BE2C (cell line): ENCODE data around the gene CACNG3.

Experiments
- DNase-seq: peaks from one replicate; pipeline ENCODE4 v3.0.0-alpha.2; 2020
- H3K27me3 ChIP-seq: fragments of 250-450 bp; sonication (Bioruptor Pico); 2 replicates; pipeline ENCODE4 v1.5.1; 2020; ENCODE audit warnings: mild to moderate bottlenecking
- H3K36me3 ChIP-seq: fragments of 250-450 bp; sonication (Bioruptor Pico); 2 replicates; pipeline ENCODE4 v1.5.1; 2020; ENCODE audit warnings: mild to moderate bottlenecking
- H3K4me1 ChIP-seq: fragments of 250-450 bp; sonication (Bioruptor Pico); 2 replicates; pipeline ENCODE4 v1.5.1; 2020
- H3K4me3 ChIP-seq: 2 replicates; pipeline ENCODE4 v1.5.1; 2011; ENCODE audit warnings: low read depth, low read length
- H3K9me3 ChIP-seq: fragments of 250-450 bp; sonication (Bioruptor Pico); 2 replicates; pipeline ENCODE4 v1.5.1; 2020
- CTCF ChIP-seq: IDR thresholded peaks from 2 replicates; pipeline ENCODE4 v1.5.1; 2012; ENCODE audit warnings: mild to moderate bottlenecking, low read depth, low read length

Gene CACNG3

DNA sequence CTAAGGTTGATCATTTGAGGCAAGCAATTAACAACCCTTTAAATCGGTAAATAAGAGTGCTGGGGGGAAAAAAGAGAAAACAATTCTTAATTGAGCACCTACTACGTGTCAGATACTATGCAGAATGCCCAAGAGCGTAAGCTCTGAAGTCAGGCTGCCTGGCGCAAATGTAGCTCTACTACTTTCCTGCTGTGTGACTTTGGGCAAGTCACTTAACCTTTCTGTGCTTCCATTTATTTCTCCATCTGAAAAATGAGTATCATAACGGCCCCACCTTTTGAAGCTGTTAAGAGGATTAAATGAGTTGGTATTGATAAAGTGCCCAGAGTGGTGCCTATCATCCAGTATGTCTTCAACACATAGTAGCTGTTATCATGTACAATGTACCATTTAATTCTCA lies 102.0 kb downstream of the CACNG3 start:
- Histone ChIP-seq H3K9me3 (no peaks in the 10 kb centered on the region), H3K27me3 (no peaks in the 10 kb centered on the region), H3K36me3 (no peaks in the 10 kb centered on the region), H3K4me1 (no peaks in the 10 kb centered on the region), H3K4me3 (no peak overlapping the region)
- no peak for TF ChIP-seq CTCF
- DNase-seq = no peak

DNA sequence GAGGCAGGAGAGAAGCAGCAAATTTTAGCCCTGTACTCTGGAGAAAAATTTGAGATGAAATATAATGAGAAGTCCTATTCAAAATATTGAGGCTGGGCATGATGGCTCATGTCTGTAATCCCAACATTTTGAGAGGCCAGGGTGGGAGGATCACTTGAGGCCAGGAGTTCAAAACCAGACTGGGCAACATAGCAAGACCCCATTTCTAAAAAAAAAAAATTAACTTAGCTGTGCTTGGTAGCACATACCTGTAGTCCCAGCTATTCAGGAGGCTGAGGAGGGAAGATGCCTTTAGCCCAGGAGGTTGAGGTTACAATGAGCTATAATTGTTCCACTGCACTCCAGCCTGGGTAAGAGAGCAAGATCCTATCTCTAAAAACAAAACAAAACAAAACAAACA lies 103.4 kb downstream of the CACNG3 start:
- Histone ChIP-seq H3K4me1 (no peaks in the 10 kb centered on the region), H3K27me3 (no peaks in the 10 kb centered on the region), H3K9me3 (no peaks in the 10 kb centered on the region), H3K36me3 (no peaks in the 10 kb centered on the region), H3K4me3 (no peak overlapping the region)
- TF ChIP-seq CTCF = no peak
- no peak for DNase-seq

DNA sequence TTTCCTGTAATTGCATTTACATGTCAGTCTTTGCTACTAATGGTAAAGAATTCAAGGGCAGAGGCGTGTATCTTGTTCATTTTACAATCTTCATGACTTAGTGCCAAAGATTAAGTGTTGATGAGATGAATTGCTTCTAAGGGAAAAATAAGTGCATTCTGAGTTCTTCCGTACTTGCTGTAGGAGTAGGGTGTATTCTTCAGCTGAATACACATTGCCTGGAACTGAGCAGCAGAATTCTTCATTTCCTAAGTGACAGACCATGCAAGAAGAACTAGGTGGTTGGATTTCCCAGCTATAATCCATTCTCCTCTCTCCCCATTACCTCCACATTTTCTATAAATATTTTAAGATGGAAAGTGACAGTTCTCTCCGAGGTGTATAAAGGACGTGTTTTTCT lies 104.8 kb downstream of the CACNG3 start:
- H3K4me1 ChIP-seq = no peaks in the 10 kb centered on the region
- no peak for TF ChIP-seq CTCF
- H3K9me3 ChIP-seq = no peaks in the 10 kb centered on the region
- no peaks in the 10 kb centered on the region for H3K27me3 ChIP-seq
- no peak overlapping the region for H3K4me3 ChIP-seq
- DNase-seq = no peak
- H3K36me3 ChIP-seq = no peaks in the 10 kb centered on the region

- Histone ChIP-seq H3K36me3 (no peaks in the 10 kb centered on the region), H3K27me3 (no peaks in the 10 kb centered on the region), H3K4me3 (no peak overlapping the region), H3K4me1 (no peaks in the 10 kb centered on the region), H3K9me3 (no peaks in the 10 kb centered on the region)
- TF ChIP-seq CTCF = no peak
- DNase-seq = no peak
Measured at GRCh38 chr16:24364596-24364995, 108.5 kb downstream of the CACNG3 start.

- Histone ChIP-seq H3K36me3 (no peaks in the 10 kb centered on the region), H3K4me1 (no peaks in the 10 kb centered on the region), H3K4me3 (no peak overlapping the region), H3K9me3 (no peaks in the 10 kb centered on the region), H3K27me3 (no peaks in the 10 kb centered on the region)
- TF ChIP-seq CTCF = no peak
- no peak for DNase-seq
Measured at GRCh38 chr16:24367186-24367710, 111.1 kb downstream of the CACNG3 start.

DNA sequence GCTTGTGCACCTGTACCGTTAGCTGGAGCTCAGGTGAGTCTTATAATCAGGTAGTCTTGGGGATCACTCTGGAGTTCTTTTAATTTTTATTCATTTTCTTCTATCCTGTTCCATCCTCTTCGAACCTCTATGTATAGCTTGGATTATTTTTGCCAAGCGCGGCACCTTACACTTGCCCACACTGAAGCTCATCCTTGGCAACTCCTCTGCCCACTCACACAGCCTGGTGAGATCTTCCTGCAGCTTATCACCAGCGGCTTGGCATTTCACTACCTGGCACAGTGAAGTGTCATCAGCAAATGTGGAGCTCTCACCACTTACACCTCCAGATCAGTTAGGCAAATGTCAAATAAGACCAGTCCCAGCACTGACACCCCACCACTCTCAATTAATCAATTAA lies 116.7 kb downstream of the CACNG3 start:
- Histone ChIP-seq H3K9me3 (no peaks in the 10 kb centered on the region), H3K36me3 (no peaks in the 10 kb centered on the region), H3K4me1 (no peaks in the 10 kb centered on the region), H3K4me3 (no peak overlapping the region), H3K27me3 (no peaks in the 10 kb centered on the region)
- TF ChIP-seq CTCF = no peak
- DNase-seq = no peak
